Adrenal gland (tissue), 12 donors: ENCODE results near the gene PAPLN. TPM values are rescaled to one million over a fixed set of nuclear protein-coding genes. Genes with fewer than 3 reads are reported as not detected.
A peak's percentile ranks its signal among the peaks of the same experiment; 100 is the strongest.

ENCODE experiments used
- DNase-seq, 7 donors: peaks; one replicate each; pipeline ENCODE4 v3.0.0-alpha.2; 2019 to 2020
- H3K27ac ChIP-seq, 5 donors: fragments of 200-600 bp; sonication (generic) in 4 of 5; 1 replicate in 3 of 5; 2 replicates in 2 of 5; pipeline versions ENCODE4 v1.5.1 to v1.8.0; 2016 to 2020; ENCODE audit warnings: mild to moderate bottlenecking in 1 of 5
- H3K27me3 ChIP-seq: fragments of 200-600 bp; 2 replicates; pipeline ENCODE4 v1.8.0; 2021
- H3K36me3 ChIP-seq, 2 donors: fragments of 200-600 bp; replicated peaks in 1 of 2; 1 replicate in 1 of 2; 2 replicates in 1 of 2; pipeline versions ENCODE4 v1.5.1 to v1.8.0; 2018 to 2022
- H3K4me1 ChIP-seq, 2 donors: fragments of 200-600 bp; replicated peaks in 1 of 2; 1 replicate in 1 of 2; 2 replicates in 1 of 2; pipeline versions ENCODE4 v1.5.1 to v1.8.0; 2018 to 2021
- H3K4me3 ChIP-seq, 4 donors: fragments of 200-600 bp; sonication (generic) in 3 of 4; one replicate each; pipeline ENCODE4 v1.5.1; 2016 to 2018
- H3K9me3 ChIP-seq, 3 donors: fragments of 200-600 bp; sonication (generic) in 1 of 3; replicated peaks in 1 of 3; 1 replicate in 2 of 3; 2 replicates in 1 of 3; pipeline versions ENCODE4 v1.5.1 to v1.8.0; 2016 to 2021
- POLR2A ChIP-seq, 2 donors: fragments of 450-650 bp; IDR thresholded peaks; one replicate each; pipeline ENCODE4 v1.6.1; 2017; ENCODE audit warnings: antibody characterized with exemption in 2 of 2, mild to moderate bottlenecking in 2 of 2, moderate library complexity in 1 of 2
- WGBS, 4 donors: extraction: QIAGEN DNeasy Blood & Tissue Kit in 2 of 4; methylation state at CpG; one replicate each; pipeline versions ENCODE4 v1.1.5 to v1.1.7; 2013 to 2017; 5-methylcytosine and 5-hydroxymethylcytosine counted together
- intact Hi-C, 2 donors: fragments of 100-400 bp; cut with DNase I; formaldehyde crosslinking; loops; one replicate each; pipeline versions ENCODE4 v1.14.1 to v1.15.0; 2022 to 2023
- polyA plus RNA-seq, 3 donors: library from polyadenylated mRNA; stranded (reverse); fragments of 200-250 nt in 2 of 3; fragments of 350-450 nt in 1 of 3; fragmentation: Illumina TruSeq in 1 of 3; extraction: RNeasy Lipid Tissue Mini Kit (QIAGEN cat#74804) in 1 of 3; gene quantifications; one replicate each; pipeline ENCODE4 v1.2.3, GENCODE V29; 2013 to 2014
- total RNA-seq, 9 donors: library from RNA; depleted of rRNA in 4 of 9; stranded (reverse); fragments of >200 nt in 4 of 9; fragments of 120-200 nt in 1 of 9; fragmentation: NEBNext Ultra II Directional in 1 of 9; extraction: Animal tissue kit (Norgen Biotek cat#: 25700) in 1 of 9; gene quantifications; one replicate each; pipeline versions ENCODE4 v1.1.0 to v1.2.4, GENCODE V29; 2013 to 2023
- TF ChIP-seq, protein P1 (sequence below), 6 experiments: fragments of 450-650 bp in 4 of 6; fragments of 200-600 bp in 2 of 6; sonication (generic) in 1 of 6; IDR thresholded peaks; 1 replicate in 5 of 6; 2 replicates in 1 of 6; pipeline versions ENCODE4 v1.5.1 to v1.8.0; 2016 to 2021; ENCODE audit warnings: antibody characterized with exemption in 6 of 6, mild to moderate bottlenecking in 2 of 6, moderate library complexity in 1 of 6
- donor health status: healthy with polysubstance abuse.
- donor health status: Bipolar disorder and iron deficiency.
- donor health status: DM: yes; HTN: yes; CAD: no.
- donor health status: DM: no; HTN: no; CAD: no.
- donor health status: DM: no; HTN: no; CAD: no.
- donor health status: DM: yes; HTN: yes; CAD: no.

Gene PAPLN
- total and polyA plus RNA-seq, 12 donors: 4.2 to 33.6 (median 12.5) TPM

DNA sequence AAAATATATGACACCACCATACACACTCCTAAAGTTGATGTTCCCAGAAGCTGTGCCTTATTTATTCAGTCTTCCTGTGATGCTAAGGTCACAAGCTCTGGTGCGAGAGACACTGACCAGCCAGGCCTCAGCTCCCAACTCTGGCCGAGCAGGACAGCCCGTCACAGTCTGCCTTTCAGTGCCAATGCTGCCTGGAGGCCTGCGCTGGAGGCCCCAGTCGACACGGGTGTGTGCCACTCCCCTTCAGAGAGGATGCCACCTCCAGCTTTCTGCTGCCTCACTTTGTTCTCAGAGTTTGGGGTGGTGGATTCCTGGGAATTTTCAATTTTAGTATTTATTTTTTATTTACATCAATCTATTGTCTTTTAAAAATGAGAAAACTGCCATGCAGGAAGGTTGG lies 7.3 kb upstream of the PAPLN start:
- Histone ChIP-seq H3K4me1 (peaks cover 4 to 12% of the 10 kb centered on the region in 2 donors), H3K36me3 (no peaks in the 10 kb centered on the region), H3K27ac (no peak overlapping the region), H3K27me3 (no peaks in the 10 kb centered on the region), H3K9me3 (no peaks in the 10 kb centered on the region), H3K4me3 (no peak overlapping the region)
- DNase-seq: peak in 1 of 7 donors; percentile 34
- intact Hi-C loops: no loop called here
- TF ChIP-seq POLR2A (IDR thresholded peaks at IDR 0.05): no peak
- TF ChIP-seq, protein P1, sequence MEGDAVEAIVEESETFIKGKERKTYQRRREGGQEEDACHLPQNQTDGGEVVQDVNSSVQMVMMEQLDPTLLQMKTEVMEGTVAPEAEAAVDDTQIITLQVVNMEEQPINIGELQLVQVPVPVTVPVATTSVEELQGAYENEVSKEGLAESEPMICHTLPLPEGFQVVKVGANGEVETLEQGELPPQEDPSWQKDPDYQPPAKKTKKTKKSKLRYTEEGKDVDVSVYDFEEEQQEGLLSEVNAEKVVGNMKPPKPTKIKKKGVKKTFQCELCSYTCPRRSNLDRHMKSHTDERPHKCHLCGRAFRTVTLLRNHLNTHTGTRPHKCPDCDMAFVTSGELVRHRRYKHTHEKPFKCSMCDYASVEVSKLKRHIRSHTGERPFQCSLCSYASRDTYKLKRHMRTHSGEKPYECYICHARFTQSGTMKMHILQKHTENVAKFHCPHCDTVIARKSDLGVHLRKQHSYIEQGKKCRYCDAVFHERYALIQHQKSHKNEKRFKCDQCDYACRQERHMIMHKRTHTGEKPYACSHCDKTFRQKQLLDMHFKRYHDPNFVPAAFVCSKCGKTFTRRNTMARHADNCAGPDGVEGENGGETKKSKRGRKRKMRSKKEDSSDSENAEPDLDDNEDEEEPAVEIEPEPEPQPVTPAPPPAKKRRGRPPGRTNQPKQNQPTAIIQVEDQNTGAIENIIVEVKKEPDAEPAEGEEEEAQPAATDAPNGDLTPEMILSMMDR (IDR thresholded peaks at IDR 0.05): no peak
- 90 to 97% (median 95%) methylated on average over 6 of the region's 6 CpGs for WGBS, 4 donors

DNA sequence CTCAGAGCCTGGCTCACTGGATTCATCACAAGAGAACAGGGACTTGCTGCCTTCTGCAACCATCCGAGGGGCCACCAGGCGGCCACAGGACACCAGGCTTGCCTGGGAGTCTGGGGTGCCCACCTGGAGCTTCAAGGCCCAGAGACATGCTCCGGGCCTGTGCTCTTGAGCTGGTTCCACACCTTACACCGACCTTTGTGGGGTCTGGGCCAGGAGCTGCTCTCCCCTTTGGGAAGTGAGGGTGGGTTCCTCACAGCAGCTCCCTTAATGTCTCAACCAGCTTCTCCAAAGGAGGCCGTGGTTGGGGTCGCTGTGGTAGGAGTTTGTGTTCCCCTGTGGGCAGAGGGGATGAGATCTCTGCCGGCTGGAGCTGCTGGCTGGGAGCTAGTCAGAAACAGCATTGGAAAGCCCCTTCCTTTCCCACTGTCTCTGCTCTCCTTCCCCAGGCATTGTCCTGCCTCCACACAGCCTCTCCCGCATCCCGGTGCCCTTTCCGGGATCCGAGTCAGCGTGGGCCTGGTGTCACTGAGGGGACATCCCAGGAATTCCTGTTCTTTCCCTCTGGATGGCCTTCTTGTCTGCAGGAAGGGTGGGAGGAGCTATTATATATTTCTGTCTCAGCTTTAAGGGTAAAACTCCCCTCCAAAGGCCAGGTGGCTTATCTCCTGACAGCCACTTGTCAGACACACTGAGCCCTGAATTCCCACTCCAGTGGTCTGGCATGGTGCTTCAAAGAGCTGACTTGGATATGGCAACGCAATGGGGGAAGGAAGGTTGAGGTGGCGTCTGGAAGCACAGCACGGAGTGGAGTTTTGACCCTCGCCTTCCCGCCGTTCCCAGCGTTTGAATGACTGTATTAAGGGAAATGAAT lies 5.1 kb upstream of the PAPLN start:
- peaks cover 5 to 18% of the 10 kb centered on the region in 2 donors for H3K4me1 ChIP-seq
- WGBS, 4 donors: 59 to 66% (median 62%) methylated on average over 12 to 19 of the region's 19 CpGs
- no peak for TF ChIP-seq POLR2A (IDR thresholded peaks at IDR 0.05)
- TF ChIP-seq, protein P1 (IDR thresholded peaks at IDR 0.05): peak in 1 of 6 experiments; percentile 8
- peak in 3 of 7 donors; percentile 29 to 49 (median 34) for DNase-seq
- peak overlapping the region in 2 of 5 donors; percentile 40 to 47 for H3K27ac ChIP-seq
- H3K36me3 ChIP-seq: no peaks in the 10 kb centered on the region
- no peak overlapping the region for H3K4me3 ChIP-seq
- H3K9me3 ChIP-seq: no peaks in the 10 kb centered on the region
- intact Hi-C loops: no loop called here
- H3K27me3 ChIP-seq: no peaks in the 10 kb centered on the region

DNA sequence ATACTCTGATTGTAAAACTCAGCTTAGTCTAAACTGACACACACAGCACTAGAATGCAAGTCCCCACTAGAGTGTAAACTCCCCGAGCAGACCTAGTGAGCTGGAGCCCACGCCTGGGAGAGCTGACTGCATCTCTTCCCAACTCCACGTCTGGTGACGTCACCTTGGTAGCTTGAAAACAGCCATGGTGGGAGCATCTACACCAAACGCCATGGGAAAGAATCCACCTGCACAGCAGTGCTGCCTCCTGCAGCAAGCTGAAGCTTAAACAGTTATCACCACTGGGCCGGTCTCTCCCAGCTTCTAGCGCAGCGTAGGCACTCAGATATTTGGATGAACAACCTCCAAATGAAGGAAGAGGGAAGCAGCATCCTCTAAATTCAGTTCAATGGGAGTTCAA lies 4.3 kb upstream of the PAPLN start:
- Histone ChIP-seq H3K4me1 (peaks cover 13 to 23% of the 10 kb centered on the region in 2 donors), H3K36me3 (no peaks in the 10 kb centered on the region)

DNA sequence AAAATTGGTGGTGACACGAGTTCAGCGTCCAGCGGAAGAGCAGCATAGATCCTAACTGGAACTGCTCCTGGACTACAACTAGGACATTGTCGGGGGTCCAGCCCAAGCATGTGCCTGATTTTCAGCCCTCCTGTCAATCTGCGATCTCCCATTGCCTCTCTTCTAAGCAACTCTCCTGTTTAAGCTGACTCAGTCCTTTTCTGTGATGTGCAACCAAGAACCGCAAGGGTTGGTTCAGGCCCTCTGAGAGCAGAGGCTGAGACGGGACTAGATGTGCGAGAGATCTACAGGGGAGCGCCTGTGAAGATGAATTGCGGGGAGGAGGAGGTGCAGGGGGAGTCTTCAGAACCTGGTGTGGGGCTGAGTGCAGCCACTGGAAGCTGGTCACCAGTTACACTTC lies 3.7 kb upstream of the PAPLN start:
- no peaks in the 10 kb centered on the region for H3K36me3 ChIP-seq
- intact Hi-C loops: no loop called here
- no peak for DNase-seq
- no peaks in the 10 kb centered on the region for H3K27me3 ChIP-seq
- no peak overlapping the region for H3K27ac ChIP-seq
- peaks cover 15 to 23% of the 10 kb centered on the region in 2 donors for H3K4me1 ChIP-seq
- H3K4me3 ChIP-seq: no peak overlapping the region
- WGBS, 4 donors: 84 to 96% (median 86%) methylated on average over 10 of the region's 10 CpGs
- H3K9me3 ChIP-seq: no peaks in the 10 kb centered on the region
- no peak for TF ChIP-seq POLR2A (IDR thresholded peaks at IDR 0.05)
- TF ChIP-seq, protein P1 (IDR thresholded peaks at IDR 0.05): no peak

More for the DNA sequence above, 4.3 kb upstream of the PAPLN start:
- H3K27me3 ChIP-seq: no peaks in the 10 kb centered on the region
- no peaks in the 10 kb centered on the region for H3K9me3 ChIP-seq
- no peak overlapping the region for H3K27ac ChIP-seq
- intact Hi-C loops: no loop called here
- DNase-seq: no peak
- 69 to 84% (median 80%) methylated on average over 7 to 8 of the region's 8 CpGs for WGBS, 4 donors
- TF ChIP-seq, protein P1 (IDR thresholded peaks at IDR 0.05): no peak
- no peak for TF ChIP-seq POLR2A (IDR thresholded peaks at IDR 0.05)
- no peak overlapping the region for H3K4me3 ChIP-seq
